Tibial artery (tissue), 4 donors: ENCODE results near the gene C1QC.

ENCODE experiments used
- DNase-seq, 2 donors: peaks; one replicate each; pipeline ENCODE4 v3.0.0-alpha.2; 2019
- H3K27ac ChIP-seq, 2 donors: fragments of 200-600 bp; sonication (generic) in 1 of 2; 1 replicate in 1 of 2; 2 replicates in 1 of 2; pipeline ENCODE4 v1.5.1; 2018 to 2019; ENCODE audit warnings: mild to moderate bottlenecking in 1 of 2
- H3K27me3 ChIP-seq, 2 donors: fragments of 200-600 bp; sonication (generic) in 1 of 2; one replicate each; pipeline versions ENCODE4 v1.5.1 to v1.6.0; 2016 to 2019
- H3K36me3 ChIP-seq, 3 donors: fragments of 200-600 bp; sonication (generic) in 2 of 3; one replicate each; pipeline ENCODE4 v1.5.1; 2016 to 2019; ENCODE audit warnings: mild to moderate bottlenecking in 2 of 3
- H3K4me1 ChIP-seq, 4 donors: fragments of 200-600 bp; sonication (generic) in 2 of 4; 1 replicate in 3 of 4; 2 replicates in 1 of 4; pipeline ENCODE4 v1.5.1; 2016 to 2019
- H3K4me3 ChIP-seq, 2 donors: fragments of 200-600 bp; sonication (generic) in 1 of 2; 1 replicate in 1 of 2; 2 replicates in 1 of 2; pipeline ENCODE4 v1.5.1; 2018 to 2019; ENCODE audit warnings: mild to moderate bottlenecking in 2 of 2
- H3K9me3 ChIP-seq, 3 donors: fragments of 200-600 bp; sonication (generic) in 1 of 3; one replicate each; pipeline ENCODE4 v1.5.1; 2016 to 2019
- CTCF ChIP-seq, 2 experiments: fragments of 200-600 bp in 1 of 2; fragments of 450-650 bp in 1 of 2; IDR thresholded peaks; one replicate each; pipeline ENCODE4 v1.5.1; 2017 to 2019; ENCODE audit warnings: antibody characterized with exemption in 2 of 2, mild to moderate bottlenecking in 1 of 2, moderate library complexity in 1 of 2
- intact Hi-C: fragments of 100-400 bp; cut with DNase I; formaldehyde crosslinking; loops from one replicate; pipeline ENCODE4 v1.15.0; 2023; ENCODE audit warnings: low total_unique reads

C1QC gene

DNA sequence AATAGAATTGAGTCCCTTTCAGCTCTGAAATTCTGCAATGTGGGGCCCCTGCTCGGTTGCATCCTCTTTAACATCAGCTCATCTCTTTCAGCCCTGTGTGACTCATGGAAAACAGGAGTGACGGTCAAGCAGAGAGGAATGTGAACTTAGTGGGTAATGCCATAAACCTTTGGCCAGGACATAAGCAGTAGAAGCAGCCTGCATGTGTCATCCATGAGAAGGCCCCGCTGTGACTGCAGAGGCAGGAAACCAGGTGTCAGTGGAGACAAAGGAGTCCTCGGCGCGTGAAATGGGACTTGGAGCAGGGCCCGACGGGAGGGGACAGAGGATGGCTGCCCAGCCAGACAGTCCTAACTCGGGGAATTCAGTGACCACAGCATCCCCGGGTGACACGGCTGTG, 46.1 kb downstream of the C1QC start:
- no peak for TF ChIP-seq CTCF (IDR thresholded peaks at IDR 0.05)
- Histone ChIP-seq H3K4me1 (no peaks in the 10 kb centered on the region), H3K36me3 (no peaks in the 10 kb centered on the region), H3K4me3 (no peak overlapping the region), H3K27ac (no peak overlapping the region), H3K27me3 (peaks cover 0 to 38% of the 10 kb centered on the region in 2 donors), H3K9me3 (no peaks in the 10 kb centered on the region)
- intact Hi-C loops: no loop called here
- no peak for DNase-seq

DNA sequence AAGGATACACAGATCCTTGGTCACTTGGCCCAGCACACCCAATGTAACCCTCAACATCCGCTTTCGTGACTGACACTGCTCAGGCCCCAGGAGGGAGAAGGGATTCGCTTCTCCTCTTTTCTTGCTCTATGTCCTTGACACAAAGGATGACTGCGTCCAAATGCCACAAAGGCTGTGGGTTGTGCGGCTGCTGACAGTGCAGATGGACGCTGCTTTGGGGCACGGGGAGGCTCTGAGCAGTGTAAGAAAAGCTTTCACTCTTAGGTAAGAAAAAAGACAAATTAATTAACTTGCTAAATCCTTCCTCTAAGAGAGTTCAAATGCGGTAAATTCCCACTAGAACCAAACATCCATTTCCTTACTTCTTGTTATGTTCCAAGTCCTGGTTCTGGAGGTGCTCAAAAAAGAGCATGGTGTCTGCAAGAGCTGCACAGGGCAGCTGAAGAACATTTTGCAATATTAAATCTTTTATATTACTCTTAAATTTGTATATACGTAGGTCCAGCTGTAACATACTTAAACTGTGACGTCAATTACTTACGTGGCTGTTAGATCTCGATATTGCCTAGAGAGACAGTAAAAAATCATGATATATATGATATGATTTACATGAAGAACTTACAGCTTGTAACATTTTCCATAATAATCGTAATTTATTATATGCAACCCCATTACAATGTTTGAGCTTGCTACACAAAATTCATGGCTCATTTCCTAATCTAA, 47.8 kb downstream of the C1QC start:
- Histone ChIP-seq H3K4me1 (no peaks in the 10 kb centered on the region), H3K27ac (no peak overlapping the region), H3K36me3 (no peaks in the 10 kb centered on the region), H3K9me3 (no peaks in the 10 kb centered on the region), H3K27me3 (peaks cover 0 to 28% of the 10 kb centered on the region in 2 donors), H3K4me3 (no peak overlapping the region)
- TF ChIP-seq CTCF (IDR thresholded peaks at IDR 0.05): no peak
- no peak for DNase-seq
- intact Hi-C loops: no loop called here

- Histone ChIP-seq H3K27ac (no peak overlapping the region), H3K27me3 (peaks cover 0 to 16% of the 10 kb centered on the region in 2 donors), H3K4me3 (no peak overlapping the region), H3K9me3 (no peaks in the 10 kb centered on the region), H3K36me3 (no peaks in the 10 kb centered on the region), H3K4me1 (no peaks in the 10 kb centered on the region)
- intact Hi-C loops: no loop called here
- DNase-seq: no peak
- TF ChIP-seq CTCF (IDR thresholded peaks at IDR 0.05): no peak
These were observed 50.7 kb downstream of the C1QC start for GRCh38 chr1:22694172-22694571.

DNA sequence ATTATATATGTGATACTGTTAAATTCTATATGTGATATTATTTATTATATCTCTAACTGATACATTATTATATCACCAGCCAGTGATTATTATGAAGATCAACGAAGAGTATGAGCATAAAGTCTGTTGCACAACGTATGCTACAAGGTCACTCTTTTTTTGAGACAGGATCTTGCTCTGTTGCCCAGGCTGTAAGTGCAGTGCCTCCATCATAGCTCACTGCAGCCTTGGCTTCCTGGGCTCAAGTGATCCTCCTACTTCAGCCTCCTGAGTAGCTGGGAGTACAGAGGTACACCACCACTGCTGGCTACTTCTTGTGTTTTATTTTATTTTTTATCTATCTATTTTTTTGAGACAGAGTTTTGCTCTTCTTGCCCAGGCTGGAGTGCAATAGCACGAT, 53.2 kb downstream of the C1QC start:
- H3K27me3 ChIP-seq: peaks cover 0 to 9% of the 10 kb centered on the region in 2 donors
- H3K27ac ChIP-seq: no peak overlapping the region
- TF ChIP-seq CTCF (IDR thresholded peaks at IDR 0.05): no peak
- no peaks in the 10 kb centered on the region for H3K4me1 ChIP-seq
- H3K9me3 ChIP-seq: no peaks in the 10 kb centered on the region
- DNase-seq: no peak
- H3K4me3 ChIP-seq: no peak overlapping the region
- intact Hi-C loops: no loop called here
- H3K36me3 ChIP-seq: no peaks in the 10 kb centered on the region
